Peyer's patch (tissue), 4 donors: ENCODE data around the gene DKKL1. TPM values are rescaled to one million over a fixed set of nuclear protein-coding genes. Genes with fewer than 3 reads are reported as not detected.

ENCODE experiments used
- DNase-seq, 3 donors: peaks; one replicate each; pipeline ENCODE4 v3.0.0-alpha.2; 2017 to 2019
- H3K27ac ChIP-seq, 4 donors: fragments of 200-600 bp; sonication (generic); one replicate each; pipeline ENCODE4 v1.5.1; 2016 to 2019
- H3K27me3 ChIP-seq, 2 donors: fragments of 200-600 bp; sonication (generic); one replicate each; pipeline ENCODE4 v1.5.1; 2019
- H3K36me3 ChIP-seq, 3 donors: fragments of 200-600 bp; sonication (generic); one replicate each; pipeline ENCODE4 v1.5.1; 2016 to 2019
- H3K4me1 ChIP-seq, 4 donors: fragments of 200-600 bp; sonication (generic); one replicate each; pipeline ENCODE4 v1.5.1; 2016 to 2019
- H3K4me3 ChIP-seq, 4 donors: fragments of 200-600 bp; sonication (generic); 1 replicate in 3 of 4; 2 replicates in 1 of 4; pipeline ENCODE4 v1.5.1; 2016 to 2019; ENCODE audit warnings: mild to moderate bottlenecking in 1 of 4
- H3K9me3 ChIP-seq, 4 donors: fragments of 200-600 bp; sonication (generic); one replicate each; pipeline ENCODE4 v1.5.1; 2016 to 2019; ENCODE audit warnings: mild to moderate bottlenecking in 1 of 4
- CTCF ChIP-seq, 6 experiments: fragments of 450-650 bp in 4 of 6; fragments of 200-600 bp in 2 of 6; sonication (generic) in 1 of 6; IDR thresholded peaks; one replicate each; pipeline ENCODE4 v1.5.1; 2017 to 2019; ENCODE audit warnings: antibody characterized with exemption in 6 of 6, mild to moderate bottlenecking in 3 of 6, moderate library complexity in 1 of 6
- POLR2A ChIP-seq, 2 donors: fragments of 450-650 bp; IDR thresholded peaks; one replicate each; pipeline ENCODE4 v1.5.1; 2017; ENCODE audit warnings: antibody characterized with exemption in 2 of 2, mild to moderate bottlenecking in 2 of 2, moderate library complexity in 2 of 2
- total RNA-seq, 4 donors: library from RNA; depleted of rRNA; stranded (reverse); fragments of >200 nt; gene quantifications; one replicate each; pipeline ENCODE4 v1.1.0, GENCODE V29; 2016

Gene DKKL1
- total RNA-seq, 4 donors from 2014 or later, result not detected

- TF ChIP-seq POLR2A (IDR thresholded peaks at IDR 0.05), result no peak
- TF ChIP-seq CTCF (IDR thresholded peaks at IDR 0.05), result no peak
- Histone ChIP-seq H3K4me3 (peak overlapping the region in 2 of 4 donors; percentile 60 to 63), H3K27ac (peak overlapping the region in 2 of 4 donors; percentile 85 to 89), H3K9me3 (no peaks in the 10 kb centered on the region), H3K36me3 (no peaks in the 10 kb centered on the region), H3K27me3 (no peaks in the 10 kb centered on the region), H3K4me1 (peaks cover 0 to 40% (median 25%) of the 10 kb centered on the region in 4 donors)
- DNase-seq, result peak in 2 of 3 donors; percentile 14 to 45
Observed at GRCh38 chr19:49337267-49338022, 26.2 kb upstream of the DKKL1 start.

- TF ChIP-seq CTCF (IDR thresholded peaks at IDR 0.05) (no peak), POLR2A (IDR thresholded peaks at IDR 0.05) (no peak)
- peak overlapping the region in 3 of 4 donors; percentile 33 to 38 (median 36) for H3K4me3 ChIP-seq
- peak in 2 of 3 donors; percentile 15 to 47 for DNase-seq
Observed at GRCh38 chr19:49338023-49338677, 25.5 kb upstream of the DKKL1 start.

GRCh38 chr19:49338691-49339300 lies 24.9 kb upstream of the DKKL1 start:
- Histone ChIP-seq H3K4me3 (peak overlapping the region; percentile 10 to 38 (median 34)), H3K36me3 (no peaks in the 10 kb centered on the region), H3K27ac (peak overlapping the region in 3 of 4 donors; percentile 45 to 86 (median 79)), H3K27me3 (no peaks in the 10 kb centered on the region), H3K4me1 (peaks cover 0 to 35% (median 23%) of the 10 kb centered on the region in 4 donors), H3K9me3 (no peaks in the 10 kb centered on the region)
- peak; percentile 64 to 88 (median 85) for DNase-seq
- TF ChIP-seq POLR2A (IDR thresholded peaks at IDR 0.05), result no peak
- no peak for TF ChIP-seq CTCF (IDR thresholded peaks at IDR 0.05)

More at GRCh38 chr19:49338023-49338677, 25.5 kb upstream of the DKKL1 start:
- H3K9me3 ChIP-seq, result no peaks in the 10 kb centered on the region
- peaks cover 0 to 40% (median 25%) of the 10 kb centered on the region in 4 donors for H3K4me1 ChIP-seq
- H3K27ac ChIP-seq, result peak overlapping the region in 1 of 4 donors; percentile 89
- H3K36me3 ChIP-seq, result no peaks in the 10 kb centered on the region
- no peaks in the 10 kb centered on the region for H3K27me3 ChIP-seq

DNA sequence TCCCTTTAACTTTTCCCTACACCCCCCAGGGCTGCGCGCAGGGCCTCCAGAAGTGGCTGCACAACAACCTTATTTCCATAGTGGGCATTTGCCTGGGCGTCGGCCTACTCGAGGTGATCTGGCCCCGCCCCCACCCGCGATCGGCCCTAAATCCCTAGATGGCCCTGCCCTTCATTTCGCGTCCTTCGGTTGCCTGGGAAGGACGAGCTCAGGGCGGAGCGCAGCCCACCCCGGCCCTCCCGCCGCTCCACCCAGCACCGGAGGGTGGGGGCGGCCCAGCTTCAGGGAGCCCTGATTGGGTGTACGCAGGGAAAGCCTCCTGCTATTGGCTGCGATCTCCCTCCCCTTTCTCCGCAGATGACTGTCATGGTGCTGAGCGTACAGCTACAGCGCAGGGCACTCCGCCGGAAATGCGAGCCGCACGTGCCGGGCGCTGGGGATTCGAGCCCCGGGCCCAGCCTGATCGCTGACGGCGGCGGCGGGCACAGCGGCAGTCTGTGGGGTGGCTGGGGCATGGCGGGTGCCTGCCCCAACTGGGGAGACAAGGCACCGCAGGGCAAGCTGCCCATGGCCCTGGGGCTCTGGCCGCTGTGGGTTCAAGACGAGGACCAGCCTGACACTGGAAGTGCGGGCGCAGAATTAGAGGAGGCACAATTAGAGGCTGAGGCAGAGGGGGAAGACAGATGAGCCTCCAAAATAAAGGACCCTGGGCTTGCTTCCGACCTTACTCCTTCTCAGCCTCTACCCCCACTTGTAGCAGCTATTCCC lies 24.2 kb upstream of the DKKL1 start:
- TF ChIP-seq POLR2A (IDR thresholded peaks at IDR 0.05) (no peak), CTCF (IDR thresholded peaks at IDR 0.05) (no peak)
- no peaks in the 10 kb centered on the region for H3K9me3 ChIP-seq
- H3K27ac ChIP-seq, result peak overlapping the region; percentile 61 to 86 (median 78)
- DNase-seq, result peak; percentile 46 to 81 (median 75)
- peaks cover 0 to 29% (median 23%) of the 10 kb centered on the region in 4 donors for H3K4me1 ChIP-seq
- no peaks in the 10 kb centered on the region for H3K27me3 ChIP-seq
- H3K4me3 ChIP-seq, result peak overlapping the region; percentile 10 to 38 (median 34)
- H3K36me3 ChIP-seq, result peaks cover 0 to 2% (median 0%) of the 10 kb centered on the region in 3 donors
